H1 (cell line): ENCODE data around the gene TMTC4. TPM values are rescaled to one million over a fixed set of nuclear protein-coding genes. Genes with fewer than 3 reads are reported as not detected.

ENCODE experiments used
- CTCF ChIA-PET: fragments of 300-600 bp; sonication (Branson Sonifier 250); formaldehyde crosslinking; loops from one replicate; lab custom pipeline; 2021; ENCODE audit not compliant: partially characterized antibody; lab: Charles Lee
- POLR2A ChIA-PET: fragments of 300-600 bp; sonication (Branson Sonifier 250); formaldehyde crosslinking; loops from one replicate; lab custom pipeline; 2021; ENCODE audit warnings: inconsistent platforms; ENCODE audit not compliant: partially characterized antibody; lab: Charles Lee
- DNase-seq, 2 experiments: peaks; one replicate each; pipeline versions ENCODE4 v3.0.0 to v3.0.0-alpha.2; 2010 to 2022; ENCODE audit warnings: low spot score in 2 of 2, low read depth in 1 of 2, mixed read lengths in 1 of 2
- FAIRE-seq: peaks from 2 replicates; lab custom pipeline; 2011; peaks lifted over from hg19 to GRCh38; lab: Jason Lieb, UNC
- H2AFZ ChIP-seq: 2 replicates; pipeline ENCODE4 v1.8.1; 2012; ENCODE audit warnings: low read length, inconsistent platforms
- H2AK5ac ChIP-seq: 2 replicates; pipeline ENCODE4 v1.6.1; 2013; ENCODE audit warnings: low read depth, low read length
- H2BK120ac ChIP-seq: replicated peaks from 2 replicates; pipeline ENCODE3; 2013; ENCODE audit warnings: low read depth, low read length, inconsistent platforms
- H2BK12ac ChIP-seq: 2 replicates; pipeline ENCODE4 v1.6.1; 2013; ENCODE audit warnings: low read depth, low read length
- H2BK15ac ChIP-seq: 2 replicates; pipeline ENCODE4 v1.6.1; 2013; ENCODE audit warnings: low read length
- H2BK20ac ChIP-seq: 2 replicates; pipeline ENCODE4 v1.6.1; 2013; ENCODE audit warnings: low read length
- H2BK5ac ChIP-seq: 2 replicates; pipeline ENCODE4 v1.6.1; 2013; ENCODE audit warnings: low read depth, low read length
- H3K14ac ChIP-seq: 2 replicates; pipeline ENCODE4 v1.6.1; 2013; ENCODE audit warnings: inconsistent platforms; ENCODE audit not compliant: insufficient read length
- H3K18ac ChIP-seq: 2 replicates; pipeline ENCODE4 v1.6.1; 2013; ENCODE audit warnings: low read length; ENCODE audit errors: extremely low read depth
- H3K23ac ChIP-seq: 2 replicates; pipeline ENCODE4 v1.6.1; 2013; ENCODE audit warnings: inconsistent platforms; ENCODE audit not compliant: insufficient read length
- H3K23me2 ChIP-seq: 2 replicates; pipeline ENCODE4 v1.6.1; 2013; ENCODE audit warnings: low read depth, low read length
- H3K27ac ChIP-seq: 2 replicates; pipeline ENCODE4 v1.6.1; 2011; ENCODE audit warnings: low read depth, low read length, inconsistent platforms
- H3K27me3 ChIP-seq, 4 experiments: replicated peaks in 1 of 4; 1 replicate in 1 of 4; 2 replicates in 3 of 4; pipeline versions ENCODE4 v1.6.1 to v1.8.1; 2011 to 2013; ENCODE audit warnings: low read length in 3 of 4, mild to moderate bottlenecking in 3 of 4, inconsistent platforms in 2 of 4, mixed read lengths in 2 of 4, moderate library complexity in 1 of 4; ENCODE audit not compliant: control insufficient read depth in 3 of 4, insufficient read depth in 3 of 4; ENCODE audit errors: extremely low read depth in 1 of 4
- H3K36me3 ChIP-seq, 4 experiments: 2 replicates each; pipeline versions ENCODE4 v1.6.1 to v1.8.1; 2011 to 2013; ENCODE audit warnings: mild to moderate bottlenecking in 4 of 4, low read length in 3 of 4, moderate library complexity in 2 of 4, control low read depth in 1 of 4, inconsistent platforms in 1 of 4; ENCODE audit not compliant: insufficient read depth in 4 of 4, control insufficient read depth in 2 of 4
- H3K4ac ChIP-seq: replicated peaks from 2 replicates; pipeline ENCODE3; 2013; ENCODE audit warnings: low read length, low read depth, mixed read lengths, inconsistent platforms; ENCODE audit not compliant: insufficient read length
- H3K4me1 ChIP-seq, 4 experiments: replicated peaks in 1 of 4; 1 replicate in 1 of 4; 2 replicates in 3 of 4; pipeline versions ENCODE4 v1.6.1 to v1.8.1; 2011 to 2013; ENCODE audit warnings: low read length in 3 of 4, inconsistent platforms in 2 of 4, mixed read lengths in 1 of 4; ENCODE audit not compliant: insufficient read depth in 4 of 4, control insufficient read depth in 3 of 4
- H3K4me2 ChIP-seq, 2 experiments: 2 replicates each; pipeline versions ENCODE4 v1.6.1 to v1.8.1; 2011 to 2013; ENCODE audit warnings: low read depth in 2 of 2, low read length in 2 of 2, control low read depth in 1 of 2, inconsistent platforms in 1 of 2, mild to moderate bottlenecking in 1 of 2; ENCODE audit not compliant: insufficient read depth in 1 of 2
- H3K4me3 ChIP-seq, 4 experiments: fragments of 200-600, 300-600 bp in 1 of 4; sonication (generic), shearing (Covaris generic), sonication (Bioruptor Twin) in 1 of 4; 2 replicates each; pipeline versions ENCODE4 v1.5.1 to v1.8.1; 2011 to 2016; ENCODE audit warnings: low read length in 4 of 4, low read depth in 3 of 4, control low read depth in 2 of 4, inconsistent platforms in 2 of 4, mild to moderate bottlenecking in 2 of 4, mixed read lengths in 1 of 4, moderate library complexity in 1 of 4; ENCODE audit not compliant: insufficient read depth in 2 of 4; ENCODE audit errors: extremely low read depth in 1 of 4
- H3K56ac ChIP-seq: replicated peaks from 2 replicates; pipeline ENCODE3; 2013; ENCODE audit warnings: low read depth, mild to moderate bottlenecking, mixed read lengths, low read length, inconsistent platforms; ENCODE audit not compliant: insufficient read length
- H3K79me1 ChIP-seq: 2 replicates; pipeline ENCODE4 v1.6.1; 2013; ENCODE audit warnings: low read depth, low read length, control low read depth
- H3K79me2 ChIP-seq, 2 experiments: 2 replicates each; pipeline versions ENCODE4 v1.6.1 to v1.8.1; 2012 to 2013; ENCODE audit warnings: low read length in 2 of 2, mild to moderate bottlenecking in 2 of 2, inconsistent platforms in 1 of 2; ENCODE audit not compliant: insufficient read depth in 2 of 2, control insufficient read depth in 1 of 2
- H3K9ac ChIP-seq, 4 experiments: replicated peaks in 1 of 4; 1 replicate in 1 of 4; 2 replicates in 3 of 4; pipeline versions ENCODE4 v1.6.1 to v1.8.1; 2011 to 2013; ENCODE audit warnings: low read depth in 3 of 4, low read length in 3 of 4, control low read depth in 2 of 4, mild to moderate bottlenecking in 2 of 4, moderate library complexity in 2 of 4, inconsistent platforms in 1 of 4; ENCODE audit errors: extremely low read depth in 1 of 4
- H3K9me3 ChIP-seq, 2 experiments: 2 replicates each; pipeline versions ENCODE4 v1.6.1 to v1.8.1; 2012 to 2013; ENCODE audit warnings: mild to moderate bottlenecking in 2 of 2, moderate library complexity in 2 of 2, control low read depth in 1 of 2, inconsistent platforms in 1 of 2, low read depth in 1 of 2, low read length in 1 of 2, mixed read lengths in 1 of 2; ENCODE audit not compliant: insufficient read depth in 2 of 2
- H4K20me1 ChIP-seq, 2 experiments: replicated peaks in 1 of 2; 2 replicates each; pipeline versions ENCODE3 to v1.8.1; 2011 to 2013; ENCODE audit warnings: inconsistent platforms in 2 of 2, low read length in 2 of 2, mild to moderate bottlenecking in 1 of 2; ENCODE audit not compliant: insufficient read depth in 2 of 2, control insufficient read depth in 1 of 2
- H4K5ac ChIP-seq: 2 replicates; pipeline ENCODE4 v1.6.1; 2013; ENCODE audit warnings: low read length, low read depth, mixed read lengths, inconsistent platforms; ENCODE audit not compliant: insufficient read length
- H4K8ac ChIP-seq: 2 replicates; pipeline ENCODE4 v1.8.0; 2013; ENCODE audit warnings: mild to moderate bottlenecking, moderate library complexity, low read length, inconsistent platforms; ENCODE audit not compliant: insufficient read depth; ENCODE audit errors: extremely low read depth
- H4K91ac ChIP-seq: replicated peaks from 2 replicates; pipeline ENCODE3; 2013; ENCODE audit warnings: low read length, mixed read lengths, inconsistent platforms; ENCODE audit not compliant: insufficient read length
- RXRA ChIP-seq: IDR thresholded peaks from 2 replicates; pipeline ENCODE4 v1.6.1; 2011; ENCODE audit warnings: low read depth, mild to moderate bottlenecking, low read length, moderate library complexity; ENCODE audit not compliant: insufficient read depth
- WGBS, 2 experiments: shearing (Covaris generic) in 1 of 2; methylation state at CpG; one replicate each; pipeline versions ENCODE4 v1.1.6 to v1.1.7; 2013 to 2015; ENCODE audit warnings: low lambda C conversion rate in 2 of 2, mixed read lengths in 2 of 2, inconsistent platforms in 1 of 2, low coverage in 1 of 2, missing lambda C conversion rate in 1 of 2; ENCODE audit not compliant: insufficient replicate concordance in 2 of 2, insufficient coverage in 1 of 2, insufficient read length in 1 of 2; ENCODE audit errors: extremely low coverage in 1 of 2, missing lambda C conversion rate in 1 of 2; 5-methylcytosine and 5-hydroxymethylcytosine counted together
- polyA plus RNA-seq, 7 experiments: library from polyadenylated mRNA; depleted of rRNA in 3 of 7; stranded (reverse) in 5 of 7; unstranded in 2 of 7; fragments of >200 nt in 5 of 7; fragments of 200-250 nt in 2 of 7; gene quantifications; 1 replicate in 5 of 7; 2 replicates in 1 of 7; 4 replicates in 1 of 7; pipeline versions ENCODE4 v1.2.1 to v1.2.3, GENCODE V29; 2011 to 2013; ENCODE audit warnings: missing spikeins in 2 of 7, mixed read lengths in 2 of 7
- total RNA-seq: library from RNA; stranded (reverse); fragmentation: NEBNext Ultra II Directional; extraction: Animal tissue kit (Norgen Biotek cat#: 25700); gene quantifications from 2 replicates; pipeline ENCODE4 v1.2.1, GENCODE V29; 2021
- TF ChIP-seq, protein P1 (sequence below): IDR thresholded peaks from 2 replicates; pipeline ENCODE4 v1.6.1; 2012; ENCODE audit warnings: inconsistent platforms

Gene TMTC4
- total and polyA plus RNA-seq, 2 of the 8 experiments (the other 6 are each of a cell fraction or from before 2014, with no cell fraction given) = 26.3 to 42.6 TPM

GRCh38 chr13:100608906-100609305 is 65.7 kb downstream of the TMTC4 start:
- CTCF ChIA-PET = interaction anchor here (1.0 kb wide), 1 partner anchor 207 kb away, joined by 3 read pairs; no protein-coding TSS in a partner anchor
- no peaks in the 10 kb centered on the region for H3K23me2 ChIP-seq

More at GRCh38 chr13:100608906-100609305, 65.7 kb downstream of the TMTC4 start:
- H3K56ac ChIP-seq = no peak overlapping the region
- H3K23ac ChIP-seq = no peak overlapping the region
- H3K9ac ChIP-seq = no peak overlapping the region
- 87% methylated on average over 6 of the region's 6 CpGs; no CpG with 5 or more reads in 1 of the 2 experiments for WGBS, 2 experiments
- H2BK5ac ChIP-seq = no peak overlapping the region
- no peaks in the 10 kb centered on the region for H3K79me2 ChIP-seq
- no peak overlapping the region for H4K5ac ChIP-seq
- H2BK12ac ChIP-seq = no peak overlapping the region
- no peak overlapping the region for H2BK15ac ChIP-seq
- H2AK5ac ChIP-seq = no peak overlapping the region
- H4K8ac ChIP-seq = no peak overlapping the region; the same call in 1 of the 2 replicates
- peaks cover 0 to 4% (median 0%) of the 10 kb centered on the region in 4 experiments; a peak in 3 of 8 replicates for H3K36me3 ChIP-seq
- H3K27me3 ChIP-seq = no peaks in the 10 kb centered on the region
- DNase-seq = no peak
- H3K27ac ChIP-seq = no peak overlapping the region
- no peak overlapping the region for H3K14ac ChIP-seq
- H3K18ac ChIP-seq = no peak overlapping the region
- no peak for TF ChIP-seq RXRA
- TF ChIP-seq, protein P1, sequence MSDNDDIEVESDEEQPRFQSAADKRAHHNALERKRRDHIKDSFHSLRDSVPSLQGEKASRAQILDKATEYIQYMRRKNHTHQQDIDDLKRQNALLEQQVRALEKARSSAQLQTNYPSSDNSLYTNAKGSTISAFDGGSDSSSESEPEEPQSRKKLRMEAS = no peak
- TF ChIP-seq, all 59 proteins: peak for 0
- H3K4me3 ChIP-seq = no peak overlapping the region
- no peaks in the 10 kb centered on the region for H3K79me1 ChIP-seq
- H3K9me3 ChIP-seq = no peaks in the 10 kb centered on the region
- H2AFZ ChIP-seq = no peak overlapping the region
- H3K4me1 ChIP-seq = no peaks in the 10 kb centered on the region; a peak in 1 of 7 replicates
- no peak overlapping the region for H2BK20ac ChIP-seq
- POLR2A ChIA-PET = no interaction called here
- no peak overlapping the region for H3K4me2 ChIP-seq
- H2BK120ac ChIP-seq = no peak overlapping the region
- H3K4ac ChIP-seq = no peak overlapping the region
- H4K20me1 ChIP-seq = no peaks in the 10 kb centered on the region
- no peak overlapping the region for H4K91ac ChIP-seq
- FAIRE-seq = no peak
